ENCODE measurements around the gene KIAA1217.
"Not testable (repeated sequence)": the region's sequence is repeated elsewhere in the genome, so short reads cannot be mapped to it uniquely, and the experiment has no call there.

KIAA1217 gene

DNA sequence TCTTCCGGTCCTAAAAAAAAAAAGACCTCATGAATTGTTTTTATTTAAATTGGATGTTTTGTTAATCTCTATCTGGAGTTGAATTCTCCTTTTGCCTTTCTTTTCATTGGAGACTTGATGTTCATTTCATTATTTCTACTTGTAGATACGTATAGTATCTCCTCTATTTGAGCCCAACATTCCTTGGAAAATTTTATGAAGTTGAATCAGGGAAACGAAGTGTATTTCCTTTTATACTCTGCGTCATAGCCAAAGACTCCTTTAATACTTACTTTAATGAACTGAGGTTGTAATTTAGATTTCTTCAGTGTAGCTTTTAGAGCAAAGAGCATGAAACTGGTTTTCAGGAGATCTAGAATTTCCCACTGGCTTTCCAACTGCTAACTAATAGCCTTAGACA, 132.4 kb downstream of the KIAA1217 start:
- DNase-seq = no peak

DNA sequence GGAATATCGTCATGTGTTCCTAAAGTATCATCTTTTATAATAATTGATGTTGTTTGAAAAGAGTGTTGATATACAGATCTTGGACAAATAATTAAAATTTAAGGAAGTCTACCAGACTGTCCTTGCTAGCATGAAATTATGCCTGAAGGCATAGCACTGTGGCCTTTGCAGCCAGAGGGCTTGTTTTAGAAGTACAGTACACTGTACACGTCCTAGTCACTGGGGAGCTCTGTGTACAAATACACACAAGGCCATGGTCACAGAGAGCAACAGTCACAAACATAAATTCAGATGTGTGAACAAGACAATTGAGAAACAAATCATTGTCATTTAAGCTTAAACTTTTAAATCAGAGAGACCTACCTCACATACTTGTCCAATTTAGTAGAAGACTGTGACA, 133.0 kb downstream of the KIAA1217 start:
- no peak for DNase-seq

DNA sequence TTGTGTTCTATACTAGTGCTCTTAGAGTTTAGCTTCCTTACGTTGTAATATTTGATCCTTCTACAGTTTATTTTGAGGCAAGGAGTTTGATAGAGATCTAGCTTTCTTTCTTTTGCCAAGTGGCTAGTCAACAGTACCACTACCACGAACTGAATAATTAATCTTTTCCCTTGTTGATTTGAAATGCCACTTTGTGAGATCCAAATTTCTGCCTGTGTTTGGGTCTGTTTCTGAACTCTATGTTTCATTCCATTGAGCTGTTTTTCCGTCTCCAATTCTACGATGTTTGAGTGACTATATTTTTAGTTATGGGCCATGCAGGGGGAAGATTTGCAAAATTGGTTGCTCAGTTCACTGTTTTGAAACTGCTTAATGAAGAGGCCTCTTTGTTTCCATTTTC, 134.7 kb downstream of the KIAA1217 start:
- no peak for DNase-seq

DNA sequence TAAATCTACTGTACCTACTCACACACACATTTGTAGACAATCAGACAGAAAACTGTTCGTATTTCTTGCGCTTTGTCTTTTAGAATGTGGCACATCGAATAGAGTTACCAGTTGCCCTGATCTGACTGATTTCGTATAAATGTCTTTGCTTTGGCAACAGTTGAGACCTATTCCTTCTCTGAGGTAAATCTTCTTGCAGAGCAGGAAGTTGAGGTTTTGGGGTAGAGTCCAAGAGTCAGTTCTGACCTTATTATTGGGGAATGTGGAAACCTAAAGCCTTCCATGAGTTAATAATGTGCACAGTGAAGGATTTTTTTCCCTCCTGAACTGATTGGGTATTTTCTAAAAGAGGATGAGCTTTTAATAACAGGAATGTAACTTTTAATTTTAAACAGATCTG, 135.3 kb downstream of the KIAA1217 start:
- no peak for DNase-seq

DNA sequence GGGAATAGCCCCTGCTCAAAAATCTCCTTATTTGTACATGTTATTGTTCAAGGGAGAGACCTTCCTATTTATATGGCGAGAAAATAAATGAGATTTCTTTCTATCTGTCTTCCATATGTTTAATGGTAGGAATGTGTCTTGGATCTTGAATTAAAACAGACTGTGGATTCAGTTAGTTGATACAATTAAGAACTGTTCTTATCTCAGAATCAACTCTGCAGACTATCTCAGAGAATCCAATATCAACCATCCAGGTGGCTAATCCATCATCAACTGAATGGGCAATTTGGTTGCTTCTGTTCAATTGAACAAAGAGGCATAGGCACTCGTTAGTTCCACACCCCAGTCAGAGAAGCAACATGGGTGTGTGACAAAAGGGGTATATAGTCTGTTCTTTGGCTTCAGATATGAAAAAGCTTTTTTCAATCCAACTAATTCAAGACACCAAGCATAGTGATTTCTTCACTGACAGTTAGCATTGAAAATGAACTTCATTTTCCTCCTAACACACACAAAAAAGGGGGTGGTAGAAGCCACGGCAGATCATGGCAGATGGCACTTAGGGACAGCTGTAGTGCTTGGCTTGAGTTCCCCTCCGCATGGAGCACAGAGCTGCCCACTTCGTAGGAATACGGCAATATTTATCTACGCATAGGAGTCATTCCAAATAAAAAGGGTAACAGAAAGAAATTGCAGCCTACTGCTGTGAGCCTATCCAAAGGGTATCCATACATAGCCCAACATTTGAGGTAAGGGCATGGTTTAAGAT, 135.9 kb downstream of the KIAA1217 start:
- no peak for DNase-seq

DNA sequence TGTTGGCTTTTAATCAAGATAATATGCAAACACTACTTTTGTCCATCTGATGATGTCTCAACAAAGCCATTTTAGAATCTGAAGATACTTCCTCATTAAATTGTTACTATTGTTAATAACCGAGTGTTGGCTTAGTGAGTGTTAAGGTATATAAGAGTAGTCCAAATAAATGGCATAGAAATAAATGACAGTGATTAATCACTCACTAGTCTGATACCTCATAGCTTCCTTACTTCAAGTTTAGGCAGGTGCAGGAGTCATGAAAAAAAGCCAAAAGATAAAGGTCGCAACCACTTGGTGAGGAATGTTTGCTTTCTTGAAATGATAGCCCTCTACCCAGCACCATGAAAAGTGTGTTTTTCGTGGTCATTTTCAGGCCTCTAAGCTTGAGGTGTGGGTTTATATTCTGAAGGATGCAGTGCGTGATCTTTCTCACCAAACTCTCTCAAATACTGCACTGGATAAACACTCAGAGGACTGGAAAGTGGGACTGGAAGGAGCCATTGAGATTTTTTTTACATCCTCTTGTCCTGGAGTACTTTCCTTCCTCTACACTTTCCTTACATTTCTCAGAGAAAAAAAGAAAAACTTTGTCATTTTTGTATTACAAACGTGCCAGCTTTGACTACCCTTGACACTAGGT, 138.1 kb downstream of the KIAA1217 start:
- no peak for DNase-seq

DNA sequence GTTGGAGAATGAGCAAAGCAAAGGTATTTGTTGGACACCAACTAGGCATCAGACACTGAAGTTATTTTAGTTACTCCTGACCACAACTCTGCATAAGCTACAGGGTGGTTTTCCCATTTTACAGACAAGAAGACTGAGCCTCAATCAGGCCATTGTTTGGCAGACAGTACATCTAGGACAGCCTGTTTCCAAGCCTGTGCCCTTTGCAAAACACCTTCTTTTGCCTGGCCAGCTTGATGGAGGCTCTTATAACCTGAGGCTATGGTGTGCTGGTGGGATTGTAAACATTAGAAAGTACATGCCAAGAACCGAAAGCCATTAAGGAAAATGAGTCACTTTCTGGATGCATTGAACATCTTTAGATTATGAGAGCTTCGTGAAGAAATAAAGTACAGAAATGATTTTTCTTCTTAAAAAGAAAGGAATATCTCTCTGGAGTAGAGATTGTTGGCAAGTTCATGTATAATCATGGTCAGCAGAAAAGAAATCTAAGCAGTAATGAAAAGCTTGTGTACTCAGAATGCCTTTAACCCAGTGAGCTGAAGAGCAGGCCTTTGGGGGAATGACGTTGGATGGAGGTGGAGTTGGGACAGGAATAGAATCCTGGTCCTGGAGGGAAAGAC, 140.6 kb downstream of the KIAA1217 start:
- no peak for DNase-seq

DNA sequence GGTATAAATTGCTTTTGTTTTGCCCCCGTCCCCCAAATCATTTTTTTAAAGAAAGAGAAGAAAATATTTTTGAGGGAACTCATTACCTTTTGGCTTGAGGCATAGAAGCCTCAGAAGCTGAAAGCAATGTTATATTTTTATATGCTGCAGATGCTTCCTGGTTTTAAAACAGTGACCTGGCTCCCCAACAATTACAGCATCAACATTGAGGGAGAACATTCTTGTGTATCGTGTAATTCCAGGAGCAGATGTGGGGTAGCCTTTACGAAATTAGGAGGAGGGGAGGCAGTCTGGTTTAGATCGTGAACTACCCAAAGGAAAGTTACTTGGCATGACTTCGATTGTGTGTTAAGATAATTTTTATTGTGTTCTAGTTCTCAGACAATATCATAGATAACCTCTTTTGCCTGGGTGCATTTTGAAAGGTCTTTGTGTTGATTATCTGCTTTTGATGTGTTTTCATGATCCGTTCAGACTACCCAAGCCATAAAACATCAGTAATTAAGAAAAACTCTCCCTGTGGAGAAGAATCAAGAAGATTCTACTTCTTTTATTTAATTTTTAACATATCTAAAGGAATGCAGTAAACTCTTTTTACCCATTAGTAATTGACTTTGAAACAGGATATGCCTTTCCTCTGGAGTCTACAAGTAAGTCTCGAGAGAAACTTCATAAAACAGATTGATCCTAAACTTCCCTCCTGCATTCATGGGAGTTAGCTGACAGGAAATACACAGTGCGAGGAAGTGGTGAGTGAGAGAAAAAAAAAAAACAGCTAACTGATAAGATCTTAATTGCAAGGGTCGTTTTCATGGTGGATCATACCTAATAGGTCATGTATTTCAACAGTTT, 141.4 kb downstream of the KIAA1217 start:
- DNase-seq = no peak

DNA sequence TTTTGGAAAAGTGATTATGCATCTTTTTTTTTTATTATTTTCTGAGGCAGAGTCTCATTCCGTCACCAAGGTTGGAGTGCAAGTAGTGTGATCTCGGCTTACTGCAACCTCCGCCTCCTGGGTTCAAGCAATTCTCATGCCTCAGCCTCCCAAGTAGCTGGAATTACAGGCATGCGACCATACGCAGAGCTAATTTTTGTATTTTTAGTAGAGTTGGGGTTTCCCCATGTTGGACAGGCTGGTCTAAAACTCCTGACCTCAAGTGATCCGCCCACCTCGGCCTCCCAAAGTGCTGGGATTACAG, 141.9 kb downstream of the KIAA1217 start:
- not testable (repeated sequence) for DNase-seq

DNA sequence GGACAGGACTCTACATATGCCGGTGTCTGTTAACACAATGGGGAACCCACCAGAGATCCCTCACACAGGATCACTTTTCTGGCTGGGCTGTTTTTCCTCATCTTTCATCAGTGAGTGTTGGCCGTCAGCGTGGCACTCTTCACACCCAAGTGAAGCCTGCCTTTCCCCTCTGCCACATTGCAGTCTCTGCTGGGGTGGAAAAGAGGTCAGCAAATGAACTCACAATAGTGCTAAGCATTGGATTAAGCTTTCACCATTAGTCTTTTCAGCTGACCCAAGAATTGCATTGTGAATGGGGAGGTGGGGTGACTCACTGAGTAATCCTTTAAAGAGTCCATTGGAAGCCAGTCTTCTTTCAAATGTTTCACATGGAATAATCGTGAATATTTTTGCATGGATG, 143.0 kb downstream of the KIAA1217 start:
- no peak for DNase-seq

DNA sequence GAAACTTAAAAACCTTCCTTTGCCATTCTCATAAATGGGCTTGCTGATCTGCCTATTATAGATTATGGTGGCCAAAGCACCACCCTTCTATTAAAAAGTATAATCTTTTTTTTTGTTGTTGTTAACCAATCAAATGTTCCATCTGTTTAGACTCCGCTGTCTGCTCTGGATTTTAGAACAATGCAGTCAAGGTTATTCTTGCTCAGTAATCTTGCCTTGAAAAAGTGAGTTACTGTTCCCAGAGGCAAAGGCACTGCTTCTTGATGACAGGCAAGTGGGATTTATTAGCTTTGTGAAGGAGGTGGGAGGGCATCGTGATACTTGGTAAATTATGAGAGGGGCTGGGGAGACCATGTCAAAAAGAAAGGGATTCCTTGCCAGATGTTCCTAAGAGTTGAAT, 143.5 kb downstream of the KIAA1217 start:
- DNase-seq = no peak

DNA sequence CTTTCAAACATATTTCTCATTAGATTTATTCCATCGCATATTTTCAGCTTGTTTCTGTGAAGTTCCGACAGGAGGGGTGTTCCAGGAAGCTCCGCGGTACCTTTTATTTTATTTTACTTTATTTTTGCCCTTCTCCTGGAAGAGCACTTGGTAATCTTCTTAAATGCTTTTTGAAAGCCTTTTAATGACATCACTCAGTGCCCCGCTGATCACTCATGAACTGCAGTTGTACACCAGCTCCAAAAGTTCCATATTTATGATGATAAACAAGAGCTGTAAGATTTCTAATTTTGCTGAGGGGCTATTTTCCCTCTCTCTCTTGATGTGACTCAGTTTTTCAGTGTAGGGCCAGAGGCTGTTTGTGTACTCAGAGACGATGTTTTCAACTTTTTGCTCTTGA, 144.4 kb downstream of the KIAA1217 start:
- no peak for DNase-seq

DNA sequence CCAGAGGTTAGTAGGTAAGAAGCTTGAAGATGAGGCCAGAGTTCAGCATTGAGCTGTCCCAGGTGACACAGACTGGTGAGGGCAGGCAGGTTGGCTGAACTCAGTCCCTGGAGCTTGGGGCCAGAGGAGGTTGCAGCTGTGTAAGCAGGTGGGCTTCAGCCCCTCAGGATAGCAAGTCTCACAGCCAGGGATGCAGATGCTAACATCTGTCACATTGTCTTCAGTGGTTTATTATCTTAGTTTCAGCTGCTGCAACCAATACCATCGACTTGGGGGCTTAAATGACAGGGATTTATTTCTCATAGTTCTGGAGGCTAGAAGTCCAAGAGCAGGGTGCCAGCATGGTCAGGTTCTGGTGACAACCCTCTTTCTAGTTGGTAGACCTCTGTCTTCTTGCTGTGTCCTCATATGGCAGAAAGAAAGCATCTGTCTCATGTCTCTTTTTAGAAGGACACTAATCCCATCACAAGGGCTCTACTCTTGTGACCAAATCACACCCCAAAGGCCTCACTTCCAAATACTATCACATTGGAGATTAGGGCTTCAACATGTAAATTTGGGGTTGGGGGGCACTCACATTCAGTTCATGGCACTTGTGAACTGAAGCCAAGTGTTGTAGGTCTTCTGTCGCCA, 146.2 kb downstream of the KIAA1217 start:
- DNase-seq = no peak

DNA sequence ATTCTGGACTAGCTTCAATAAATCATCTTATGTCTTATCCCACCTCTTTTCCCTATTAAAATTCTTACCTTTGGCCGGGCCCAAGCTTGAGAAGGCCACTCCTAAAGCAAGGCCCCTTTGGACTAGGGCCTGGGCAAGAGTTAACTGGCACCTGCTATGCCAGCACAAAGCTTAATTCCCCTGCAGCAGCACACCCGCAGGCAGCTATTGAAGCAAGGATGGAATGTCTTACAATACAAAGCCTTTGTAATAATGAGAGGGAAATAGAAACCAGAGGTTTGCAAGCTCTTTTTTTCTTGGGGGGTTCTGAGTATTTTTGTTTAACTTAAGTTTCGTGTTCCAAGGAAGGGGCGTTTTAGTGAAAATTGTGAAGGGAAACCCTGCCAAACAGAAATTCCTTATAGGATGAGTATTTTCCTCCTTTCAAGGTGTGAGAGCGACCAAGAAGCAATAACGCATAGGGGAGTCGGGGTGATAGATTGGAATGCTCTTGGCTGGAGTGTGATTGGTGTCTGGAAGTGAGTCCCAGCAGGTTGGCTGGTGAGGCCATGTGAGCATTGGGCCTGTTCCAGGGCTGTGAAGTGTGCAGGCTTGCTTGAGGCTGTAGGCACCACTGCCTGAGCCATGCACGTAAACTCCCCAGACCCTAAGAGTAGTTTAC, 148.5 kb downstream of the KIAA1217 start:
- DNase-seq = no peak

DNA sequence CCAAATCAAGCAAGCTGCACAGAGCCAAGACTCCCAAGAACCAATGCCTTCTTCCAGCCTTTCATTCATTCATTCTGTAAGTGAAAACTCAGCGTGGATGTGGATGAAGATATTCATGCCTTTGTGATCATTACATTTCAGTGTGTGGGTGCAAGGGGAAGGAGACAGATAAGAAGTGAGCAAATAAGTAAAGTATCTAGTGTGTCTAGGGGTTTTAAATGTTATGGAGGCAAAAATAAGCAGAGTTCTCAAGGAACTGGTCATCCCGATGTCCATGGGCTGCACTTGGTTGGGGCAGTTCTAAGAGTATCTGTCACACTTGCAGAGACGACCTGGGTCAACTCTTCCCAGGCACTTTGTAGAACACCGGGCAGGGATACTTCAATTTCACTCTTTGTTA, 149.1 kb downstream of the KIAA1217 start:
- DNase-seq = no peak

DNA sequence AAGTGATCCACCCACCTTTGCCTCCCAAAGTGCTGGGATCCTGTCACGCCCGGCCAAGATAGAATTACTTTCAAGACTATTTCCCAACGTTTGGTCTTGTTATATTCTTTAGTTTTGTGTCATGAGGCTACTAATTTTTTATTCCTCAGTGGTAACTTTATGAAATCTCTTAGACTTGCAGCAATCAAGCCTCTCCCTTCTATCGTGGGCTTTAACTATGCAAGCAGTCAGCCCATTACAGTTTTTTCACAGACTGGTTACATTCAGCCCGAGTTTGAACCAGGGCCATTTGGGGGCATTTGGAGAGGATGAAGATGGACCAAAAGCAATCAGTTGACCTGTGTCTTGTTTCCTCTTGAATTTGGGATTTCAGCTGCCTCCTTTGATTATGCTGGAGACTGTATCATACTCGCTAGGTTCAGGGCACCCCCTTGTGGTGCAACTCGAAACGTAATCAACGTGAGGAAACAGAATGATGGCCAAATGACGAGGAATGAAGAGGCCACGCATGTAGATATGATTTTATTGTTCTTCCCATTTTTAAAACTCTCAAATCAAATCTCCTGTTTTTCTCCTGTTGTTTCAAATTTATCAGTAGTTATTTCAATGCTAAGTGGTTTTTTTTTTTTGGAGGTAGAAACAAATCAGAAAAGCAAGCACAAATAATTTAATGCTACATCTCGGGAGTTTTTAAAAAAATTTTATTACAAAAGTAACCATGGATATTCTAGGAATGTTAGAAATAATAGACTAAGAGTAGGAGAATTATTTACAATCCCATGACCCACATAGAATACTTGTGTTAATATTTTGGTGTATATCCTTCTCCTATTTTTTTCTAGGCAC, 151.6 kb downstream of the KIAA1217 start:
- peak; percentile 58 for DNase-seq

DNA sequence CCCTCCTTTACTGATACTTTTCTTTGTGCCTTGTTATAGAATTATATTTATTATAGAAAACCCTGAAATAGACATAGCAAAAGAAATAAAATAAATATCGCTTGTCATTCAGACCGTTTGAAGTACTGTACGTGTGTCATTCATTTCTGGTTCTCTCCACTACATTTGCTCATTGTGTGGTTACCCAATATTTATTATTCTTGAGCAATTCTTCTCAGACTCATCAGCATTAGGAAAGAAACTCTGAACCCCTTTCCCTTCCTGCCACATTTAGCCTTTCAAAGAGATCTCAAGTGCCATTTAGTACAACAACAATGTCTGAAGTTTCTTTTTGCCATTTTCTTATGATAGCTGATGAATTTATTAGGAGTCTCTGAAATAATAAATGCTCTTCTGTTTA, 154.1 kb downstream of the KIAA1217 start:
- no peak for DNase-seq

DNA sequence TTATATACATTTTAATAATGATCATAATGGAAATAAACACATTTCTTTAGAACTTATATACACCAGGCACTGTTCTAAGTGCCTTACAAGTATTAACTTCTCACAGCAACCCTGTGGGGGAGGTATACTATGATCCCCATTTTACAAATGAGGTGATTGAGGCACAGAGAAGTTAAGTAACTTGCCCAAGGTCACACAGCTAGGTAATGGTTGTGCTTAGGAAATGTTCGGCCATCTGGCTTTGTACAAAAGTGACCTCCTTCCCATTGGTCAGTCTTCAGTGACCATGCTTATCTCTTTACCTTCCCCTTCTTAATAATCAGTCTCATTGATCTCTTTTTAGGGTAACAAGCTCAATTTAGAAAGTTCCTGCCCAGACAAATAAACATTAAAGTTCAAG, 158.8 kb downstream of the KIAA1217 start:
- no peak for DNase-seq

DNA sequence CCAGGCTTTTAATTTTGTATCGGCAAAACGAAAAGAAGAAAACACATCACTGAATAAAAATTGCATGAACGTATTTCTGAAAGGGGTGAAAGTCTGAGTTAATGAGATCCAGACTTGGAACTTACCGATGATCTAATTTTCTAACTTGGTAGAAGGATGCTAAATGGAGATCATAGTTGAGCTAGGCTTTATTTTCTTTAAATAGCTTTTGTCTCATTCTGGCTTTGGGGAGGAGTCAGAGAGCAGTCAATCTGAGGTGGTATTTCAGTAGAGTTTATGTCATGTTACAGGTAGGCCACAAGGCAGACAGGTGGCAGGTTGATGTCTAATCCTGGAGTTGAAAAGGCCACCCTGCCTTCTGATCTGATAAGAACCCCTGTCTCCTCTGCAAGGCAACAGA, 161.9 kb downstream of the KIAA1217 start:
- DNase-seq = no peak

DNA sequence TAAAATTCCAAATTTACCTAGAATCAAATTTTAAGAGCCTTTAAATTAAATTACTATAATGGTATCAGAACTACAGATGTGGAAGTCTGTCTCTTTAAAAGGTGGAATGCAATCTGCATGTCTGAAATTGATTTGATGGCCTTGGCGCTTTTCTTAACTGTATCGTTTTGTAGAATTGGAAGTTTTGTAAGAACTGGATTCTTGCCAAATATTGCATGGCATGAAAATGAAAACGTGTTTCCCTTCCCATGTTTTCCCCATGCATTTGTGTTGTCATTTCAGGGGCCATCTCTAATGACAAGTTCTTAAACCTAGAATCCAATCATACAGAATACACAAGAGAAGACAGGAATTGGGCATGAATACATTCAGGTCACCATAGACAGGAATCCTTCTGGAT, 162.5 kb downstream of the KIAA1217 start:
- DNase-seq = no peak

DNA sequence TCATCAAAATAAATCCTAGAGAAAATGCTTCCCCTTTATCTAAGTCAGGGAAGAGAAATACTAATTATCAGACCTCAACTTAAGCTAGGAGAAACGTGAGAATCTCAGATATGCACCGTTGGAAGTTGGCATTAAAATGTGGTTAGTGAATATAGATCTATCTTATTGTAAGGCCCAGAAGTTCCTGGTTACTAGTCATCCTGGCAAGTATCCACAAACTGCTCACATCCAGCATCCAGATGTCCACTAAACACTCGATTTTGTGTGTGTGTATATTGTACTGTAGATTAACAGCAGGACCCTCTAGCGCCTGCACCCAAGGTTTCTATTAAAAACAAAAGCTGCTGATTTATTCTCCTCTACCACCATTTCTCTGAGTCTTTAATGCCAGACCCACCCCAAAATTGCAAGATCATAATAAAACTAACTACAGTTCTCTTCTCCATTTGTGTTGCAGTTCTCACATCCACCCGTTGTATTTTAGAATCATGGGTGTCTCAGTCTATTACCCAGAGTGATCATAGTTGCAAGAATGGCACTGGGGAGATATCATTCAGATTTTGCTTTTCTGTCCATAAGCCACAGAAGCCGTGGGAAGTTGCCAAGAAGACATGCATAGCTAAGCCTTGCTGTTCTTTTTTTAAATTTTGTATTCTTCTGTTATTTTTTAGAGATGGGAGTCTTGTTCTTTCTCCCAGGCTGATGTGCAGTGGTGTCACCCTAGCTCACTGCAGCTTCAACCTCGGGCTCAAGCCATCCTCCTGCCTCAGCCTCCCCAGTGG, 165.4 kb downstream of the KIAA1217 start:
- no peak for DNase-seq

All from activated CD4-positive, alpha-beta T cell treated with anti-CD3 and anti-CD28 coated beads, Interleukin-2, amount 50 U/mL, for 16 hours (primary cell).